Vagina (tissue), 2 donors: Measurements from ENCODE around the gene FNDC4.

Source experiments
- POLR2A ChIP-seq, 2 donors: fragments of 450-650 bp; IDR thresholded peaks; one replicate each; pipeline ENCODE4 v1.6.1; 2017; ENCODE audit warnings: antibody characterized with exemption in 2 of 2, mild to moderate bottlenecking in 2 of 2, moderate library complexity in 2 of 2
- POLR2AphosphoS5 ChIP-seq, 2 donors: sonication (generic); formaldehyde crosslinking; IDR thresholded peaks; one replicate each; pipeline ENCODE4 v1.9.0; 2017; ENCODE audit warnings: antibody characterized with exemption in 2 of 2, mild to moderate bottlenecking in 2 of 2, low read depth in 1 of 2; ENCODE audit not compliant: insufficient read depth in 1 of 2
- TF ChIP-seq, protein P1 (sequence below), 3 experiments: fragments of 450-650 bp in 2 of 3; fragments of 200-600 bp in 1 of 3; sonication (generic) in 1 of 3; IDR thresholded peaks; one replicate each; pipeline ENCODE4 v1.5.1; 2017 to 2019; ENCODE audit warnings: antibody characterized with exemption in 3 of 3, mild to moderate bottlenecking in 2 of 3, moderate library complexity in 2 of 3

DNA sequence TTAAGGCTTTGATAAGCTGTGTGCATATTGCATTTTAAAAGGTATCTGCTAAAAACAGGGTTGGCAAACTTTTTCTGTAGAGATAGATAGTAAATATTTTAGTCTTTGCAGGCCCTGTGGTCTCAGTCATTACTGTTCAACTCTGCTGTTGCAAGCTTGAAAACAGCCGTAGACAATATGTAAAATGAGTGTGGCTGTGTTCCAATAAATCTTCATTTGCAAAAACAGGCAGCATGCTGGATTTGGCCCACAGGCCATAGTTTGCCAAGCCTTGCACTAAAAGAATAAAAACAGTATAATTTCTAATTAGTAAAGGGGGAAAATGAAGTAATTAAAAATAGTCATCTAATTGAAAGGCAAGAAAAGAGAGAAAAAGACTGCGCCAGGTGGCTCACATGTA, 37.0 kb upstream of the FNDC4 start:
- TF ChIP-seq, protein P1, sequence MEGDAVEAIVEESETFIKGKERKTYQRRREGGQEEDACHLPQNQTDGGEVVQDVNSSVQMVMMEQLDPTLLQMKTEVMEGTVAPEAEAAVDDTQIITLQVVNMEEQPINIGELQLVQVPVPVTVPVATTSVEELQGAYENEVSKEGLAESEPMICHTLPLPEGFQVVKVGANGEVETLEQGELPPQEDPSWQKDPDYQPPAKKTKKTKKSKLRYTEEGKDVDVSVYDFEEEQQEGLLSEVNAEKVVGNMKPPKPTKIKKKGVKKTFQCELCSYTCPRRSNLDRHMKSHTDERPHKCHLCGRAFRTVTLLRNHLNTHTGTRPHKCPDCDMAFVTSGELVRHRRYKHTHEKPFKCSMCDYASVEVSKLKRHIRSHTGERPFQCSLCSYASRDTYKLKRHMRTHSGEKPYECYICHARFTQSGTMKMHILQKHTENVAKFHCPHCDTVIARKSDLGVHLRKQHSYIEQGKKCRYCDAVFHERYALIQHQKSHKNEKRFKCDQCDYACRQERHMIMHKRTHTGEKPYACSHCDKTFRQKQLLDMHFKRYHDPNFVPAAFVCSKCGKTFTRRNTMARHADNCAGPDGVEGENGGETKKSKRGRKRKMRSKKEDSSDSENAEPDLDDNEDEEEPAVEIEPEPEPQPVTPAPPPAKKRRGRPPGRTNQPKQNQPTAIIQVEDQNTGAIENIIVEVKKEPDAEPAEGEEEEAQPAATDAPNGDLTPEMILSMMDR (IDR thresholded peaks at IDR 0.05): no peak
- TF ChIP-seq POLR2AphosphoS5 (IDR thresholded peaks at IDR 0.05; ENCODE audit: insufficient read depth in 1 of 2, low read depth in 1 of 2) (no peak), POLR2A (IDR thresholded peaks at IDR 0.05) (no peak)
